Keratinocyte (primary cell): ENCODE measurements around the gene INO80. TPM values are rescaled to one million over a fixed set of nuclear protein-coding genes. Genes with fewer than 3 reads are reported as not detected.

ENCODE experiments used
- DNase-seq: peaks from one replicate; pipeline ENCODE4 v3.0.0-alpha.2; 2011; ENCODE audit warnings: low read depth, missing footprints, low spot score
- FAIRE-seq: peaks from 2 replicates; lab custom pipeline; 2011; peaks lifted over from hg19 to GRCh38; lab: Jason Lieb, UNC
- H2AFZ ChIP-seq: 2 replicates; pipeline ENCODE4 v1.6.0; 2012; ENCODE audit warnings: low read length, control low read depth, inconsistent platforms; ENCODE audit not compliant: control insufficient read depth
- H3K27ac ChIP-seq: 2 replicates; pipeline ENCODE4 v1.5.1; 2011; ENCODE audit warnings: low read length; ENCODE audit not compliant: control insufficient read depth, insufficient read depth
- H3K27me3 ChIP-seq: 3 replicates; pipeline ENCODE4 v1.6.0; 2011; ENCODE audit warnings: low read length; ENCODE audit not compliant: control insufficient read depth, insufficient read depth; ENCODE audit errors: extremely low read depth
- H3K36me3 ChIP-seq, 2 experiments: 2 replicates in 1 of 2; 3 replicates in 1 of 2; pipeline ENCODE4 v1.5.1; 2011; ENCODE audit warnings: low read length in 2 of 2, mild to moderate bottlenecking in 1 of 2; ENCODE audit not compliant: control insufficient read depth in 2 of 2, insufficient read depth in 2 of 2; ENCODE audit errors: extremely low read depth in 1 of 2
- H3K4me1 ChIP-seq: 3 replicates; pipeline ENCODE4 v1.5.1; 2011; ENCODE audit warnings: low read length; ENCODE audit not compliant: control insufficient read depth, insufficient read depth; ENCODE audit errors: extremely low read depth
- H3K4me2 ChIP-seq: 3 replicates; pipeline ENCODE4 v1.6.0; 2011; ENCODE audit warnings: low read depth, low read length; ENCODE audit not compliant: control insufficient read depth, insufficient read depth; ENCODE audit errors: extremely low read depth
- H3K4me3 ChIP-seq, 3 experiments: fragments of 200-600 bp in 1 of 3; sonication (generic) in 1 of 3; 2 replicates in 2 of 3; 3 replicates in 1 of 3; pipeline ENCODE4 v1.5.1; 2011 to 2016; ENCODE audit warnings: low read length in 3 of 3, mild to moderate bottlenecking in 3 of 3, control low read depth in 2 of 3, inconsistent platforms in 1 of 3, low read depth in 1 of 3, mixed read lengths in 1 of 3, mixed run types in 1 of 3, moderate library complexity in 1 of 3; ENCODE audit not compliant: control insufficient read depth in 2 of 3, insufficient read depth in 2 of 3; ENCODE audit errors: extremely low read depth in 1 of 3
- H3K79me2 ChIP-seq: 2 replicates; pipeline ENCODE4 v1.6.0; 2012; ENCODE audit warnings: low read length; ENCODE audit not compliant: control insufficient read depth, insufficient read depth
- H3K9ac ChIP-seq: 3 replicates; pipeline ENCODE4 v1.6.0; 2011; ENCODE audit warnings: low read length; ENCODE audit not compliant: control insufficient read depth, insufficient read depth; ENCODE audit errors: extremely low read depth
- H3K9me1 ChIP-seq: 3 replicates; pipeline ENCODE4 v1.6.0; 2011; ENCODE audit warnings: low read length; ENCODE audit not compliant: control insufficient read depth, insufficient read depth; ENCODE audit errors: extremely low read depth
- H3K9me3 ChIP-seq: 2 replicates; pipeline ENCODE4 v1.5.1; 2012; ENCODE audit warnings: low read depth, low read length; ENCODE audit not compliant: control insufficient read depth
- H4K20me1 ChIP-seq: 3 replicates; pipeline ENCODE4 v1.6.0; 2011; ENCODE audit warnings: low read length; ENCODE audit not compliant: control insufficient read depth, insufficient read depth; ENCODE audit errors: extremely low read depth
- EZH2 ChIP-seq: IDR thresholded peaks from one replicate; pipeline ENCODE4 v1.6.1; 2012; ENCODE audit warnings: inconsistent platforms, mild to moderate bottlenecking, low read length, moderate library complexity
- dilution Hi-C: fragments of 300-500 bp; cut with MboI; formaldehyde crosslinking; loops from one replicate; pipeline ENCODE4 v1.7.0; 2020; ENCODE audit warnings: low sequenced_read_pairs; ENCODE audit not compliant: extremely low pct_ligation_motif_present
- polyA plus RNA-seq, 5 experiments: library from polyadenylated mRNA; depleted of rRNA in 3 of 5; stranded (reverse) in 3 of 5; stranded (forward) in 1 of 5; unstranded in 1 of 5; fragments of >200 nt; gene quantifications; 1 replicate in 1 of 5; 2 replicates in 3 of 5; 3 replicates in 1 of 5; pipeline versions ENCODE4 v1.2.1 to v1.2.3, GENCODE V29; 2011 to 2012; ENCODE audit warnings: missing spikeins in 2 of 5, low read depth in 1 of 5, low replicate concordance in 1 of 5
- TF ChIP-seq, protein P1 (sequence below), 3 experiments: IDR thresholded peaks in 1 of 3; conservative IDR thresholded peaks in 1 of 3; optimal IDR thresholded peaks in 1 of 3; 2 replicates in 2 of 3; 3 replicates in 1 of 3; pipeline versions ENCODE3 to v1.5.1; 2011; ENCODE audit warnings: low read length in 3 of 3, mild to moderate bottlenecking in 3 of 3, moderate library complexity in 2 of 3, control low read depth in 1 of 3, inconsistent platforms in 1 of 3; ENCODE audit not compliant: insufficient read depth in 2 of 3; ENCODE audit errors: extremely low read depth in 1 of 3

Gene INO80
- polyA plus RNA-seq, 1 donor (not counting 4 experiments of a cell fraction or from before 2014, with no cell fraction given) = 10.3 TPM

DNA sequence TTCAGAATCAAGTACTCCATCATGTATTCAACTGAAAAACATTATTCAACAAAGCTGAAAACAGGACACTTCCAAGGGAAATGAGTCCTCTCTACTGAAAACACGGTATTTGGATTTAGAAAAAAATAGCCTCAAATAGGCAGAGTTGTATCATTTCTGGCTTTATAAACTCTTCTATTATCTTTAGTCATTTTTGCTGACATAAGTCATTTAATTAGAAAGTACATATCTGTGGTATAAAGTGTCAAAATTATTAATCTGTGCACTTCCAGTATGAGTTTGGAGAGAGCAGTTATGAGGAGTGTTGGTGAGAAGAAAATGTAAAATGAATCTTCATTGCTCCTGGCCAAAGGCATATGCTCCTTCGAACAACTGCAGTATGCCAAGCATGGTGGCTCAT lies 59.3 kb downstream of the INO80 start:
- no peak for FAIRE-seq
- H3K79me2 ChIP-seq = no peaks in the 10 kb centered on the region
- no peaks in the 10 kb centered on the region for H3K9me3 ChIP-seq
- H3K27me3 ChIP-seq = no peaks in the 10 kb centered on the region
- no peak overlapping the region for H3K9ac ChIP-seq
- no peak for DNase-seq
- dilution Hi-C loops = no loop called here
- no peak overlapping the region for H3K4me3 ChIP-seq
- no peak overlapping the region for H3K4me2 ChIP-seq
- no peaks in the 10 kb centered on the region for H3K9me1 ChIP-seq
- TF ChIP-seq EZH2 = no peak
- TF ChIP-seq, protein P1, sequence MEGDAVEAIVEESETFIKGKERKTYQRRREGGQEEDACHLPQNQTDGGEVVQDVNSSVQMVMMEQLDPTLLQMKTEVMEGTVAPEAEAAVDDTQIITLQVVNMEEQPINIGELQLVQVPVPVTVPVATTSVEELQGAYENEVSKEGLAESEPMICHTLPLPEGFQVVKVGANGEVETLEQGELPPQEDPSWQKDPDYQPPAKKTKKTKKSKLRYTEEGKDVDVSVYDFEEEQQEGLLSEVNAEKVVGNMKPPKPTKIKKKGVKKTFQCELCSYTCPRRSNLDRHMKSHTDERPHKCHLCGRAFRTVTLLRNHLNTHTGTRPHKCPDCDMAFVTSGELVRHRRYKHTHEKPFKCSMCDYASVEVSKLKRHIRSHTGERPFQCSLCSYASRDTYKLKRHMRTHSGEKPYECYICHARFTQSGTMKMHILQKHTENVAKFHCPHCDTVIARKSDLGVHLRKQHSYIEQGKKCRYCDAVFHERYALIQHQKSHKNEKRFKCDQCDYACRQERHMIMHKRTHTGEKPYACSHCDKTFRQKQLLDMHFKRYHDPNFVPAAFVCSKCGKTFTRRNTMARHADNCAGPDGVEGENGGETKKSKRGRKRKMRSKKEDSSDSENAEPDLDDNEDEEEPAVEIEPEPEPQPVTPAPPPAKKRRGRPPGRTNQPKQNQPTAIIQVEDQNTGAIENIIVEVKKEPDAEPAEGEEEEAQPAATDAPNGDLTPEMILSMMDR (optimal IDR thresholded peaks at IDR 0.05 in 1 of 3, IDR thresholded peaks at IDR 0.05 in 1 of 3, conservative IDR thresholded peaks at IDR 0.05 in 1 of 3; ENCODE audit: extremely low read depth in 1 of 3, insufficient read depth in 2 of 3, low read length in 3 of 3) = no peak
- H3K36me3 ChIP-seq = peaks cover 33 to 39% of the 10 kb centered on the region in 2 experiments
- H2AFZ ChIP-seq = no peak overlapping the region
- no peaks in the 10 kb centered on the region for H4K20me1 ChIP-seq
- H3K27ac ChIP-seq = no peak overlapping the region
- H3K4me1 ChIP-seq = no peaks in the 10 kb centered on the region

GRCh38 chr15:41055706-41056105 lies 60.4 kb downstream of the INO80 start:
- Histone ChIP-seq H3K36me3 (peaks cover 31 to 41% of the 10 kb centered on the region in 2 experiments), H2AFZ (no peak overlapping the region), H3K4me3 (no peak overlapping the region), H3K4me1 (no peaks in the 10 kb centered on the region), H3K4me2 (no peak overlapping the region), H3K9me3 (no peaks in the 10 kb centered on the region), H3K79me2 (no peaks in the 10 kb centered on the region), H3K27ac (no peak overlapping the region), H3K9ac (no peak overlapping the region), H3K9me1 (no peaks in the 10 kb centered on the region), H3K27me3 (no peaks in the 10 kb centered on the region), H4K20me1 (no peaks in the 10 kb centered on the region)
- FAIRE-seq = no peak
- no peak for DNase-seq
- dilution Hi-C loops = no loop called here
- no peak for TF ChIP-seq EZH2
- TF ChIP-seq, protein P1 (optimal IDR thresholded peaks at IDR 0.05 in 1 of 3, IDR thresholded peaks at IDR 0.05 in 1 of 3, conservative IDR thresholded peaks at IDR 0.05 in 1 of 3; ENCODE audit: extremely low read depth in 1 of 3, insufficient read depth in 2 of 3, low read length in 3 of 3) = no peak
